A673 (cell line): Measurements from ENCODE around the gene CNTNAP4.

Experiments used
- CTCF ChIP-seq: fragments of 300-800, 200-600 bp; sonication (generic); conservative IDR thresholded peaks from 2 replicates; pipeline ENCODE4 v1.5.1; 2017; ENCODE audit warnings: low read depth, mild to moderate bottlenecking, antibody characterized with exemption, low read length, moderate library complexity, mixed read lengths
- EZH2 ChIP-seq: fragments of 200-600 bp; sonication (generic); IDR thresholded peaks from 2 replicates; pipeline ENCODE4 v1.6.1; 2017; ENCODE audit warnings: borderline replicate concordance, low read depth, mild to moderate bottlenecking, mixed read lengths, antibody characterized with exemption, low read length; ENCODE audit not compliant: poor library complexity, severe bottlenecking

- TF ChIP-seq CTCF: no peak
- no peak for TF ChIP-seq EZH2
These were observed 111.9 kb downstream of the CNTNAP4 start for GRCh38 chr16:76389126-76389525.
